ENCODE data around the gene DEPDC1.

DEPDC1 gene

GRCh38 chr1:68456202-68456601 is 40.7 kb downstream of the DEPDC1 start:
- Histone ChIP-seq H3K27me3 (ENCODE audit: insufficient read depth, low read length, poor library complexity, severe bottlenecking) (no peaks in the 10 kb centered on the region), H2AFZ (ENCODE audit: low read length) (no peak overlapping the region), H4K20me1 (ENCODE audit: insufficient read depth, low read length, poor library complexity, severe bottlenecking) (no peaks in the 10 kb centered on the region), H3K4me3 (ENCODE audit: low read length, poor library complexity, severe bottlenecking) (no peak overlapping the region), H3K9ac (ENCODE audit: low read depth, low read length, poor library complexity, severe bottlenecking) (no peak overlapping the region), H3K4me1 (ENCODE audit: insufficient read depth, low read length, poor library complexity, severe bottlenecking) (no peaks in the 10 kb centered on the region), H3F3A (ENCODE audit: low read depth) (no peaks in the 10 kb centered on the region), H3K4me2 (ENCODE audit: low read depth, low read length, poor library complexity, severe bottlenecking) (no peak overlapping the region), H3K36me3 (ENCODE audit: insufficient read depth, low read length) (no peaks in the 10 kb centered on the region), H3K9me2 (replicated peaks; ENCODE audit: low read depth, low read length) (no peaks in the 10 kb centered on the region), H3K9me3 (ENCODE audit: insufficient read depth, low read depth, low read length) (no peaks in the 10 kb centered on the region), H3K79me2 (ENCODE audit: insufficient read depth, low read length) (no peaks in the 10 kb centered on the region)
- TF ChIP-seq EZH2phosphoT487 (IDR thresholded peaks at IDR 0.05; ENCODE audit: borderline replicate concordance), result no peak
- no peak for TF ChIP-seq CTCF (conservative IDR thresholded peaks at IDR 0.05; ENCODE audit: low read length)

- Histone ChIP-seq H3K4me1 (ENCODE audit: insufficient read depth, low read length, poor library complexity, severe bottlenecking) (no peaks in the 10 kb centered on the region), H3F3A (ENCODE audit: low read depth) (no peaks in the 10 kb centered on the region), H4K20me1 (ENCODE audit: insufficient read depth, low read length, poor library complexity, severe bottlenecking) (no peaks in the 10 kb centered on the region), H3K36me3 (ENCODE audit: insufficient read depth, low read length) (no peaks in the 10 kb centered on the region), H3K79me2 (ENCODE audit: insufficient read depth, low read length) (no peaks in the 10 kb centered on the region), H3K4me3 (ENCODE audit: low read length, poor library complexity, severe bottlenecking) (no peak overlapping the region), H3K9me3 (ENCODE audit: insufficient read depth, low read depth, low read length) (no peaks in the 10 kb centered on the region), H3K9ac (ENCODE audit: low read depth, low read length, poor library complexity, severe bottlenecking) (no peak overlapping the region), H3K4me2 (ENCODE audit: low read depth, low read length, poor library complexity, severe bottlenecking) (no peak overlapping the region), H3K27me3 (ENCODE audit: insufficient read depth, low read length, poor library complexity, severe bottlenecking) (no peaks in the 10 kb centered on the region), H2AFZ (ENCODE audit: low read length) (no peak overlapping the region), H3K9me2 (replicated peaks; ENCODE audit: low read depth, low read length) (no peaks in the 10 kb centered on the region)
- TF ChIP-seq EZH2phosphoT487 (IDR thresholded peaks at IDR 0.05; ENCODE audit: borderline replicate concordance), result no peak
Observed at GRCh38 chr1:68454534-68454933, 42.3 kb downstream of the DEPDC1 start.

DNA sequence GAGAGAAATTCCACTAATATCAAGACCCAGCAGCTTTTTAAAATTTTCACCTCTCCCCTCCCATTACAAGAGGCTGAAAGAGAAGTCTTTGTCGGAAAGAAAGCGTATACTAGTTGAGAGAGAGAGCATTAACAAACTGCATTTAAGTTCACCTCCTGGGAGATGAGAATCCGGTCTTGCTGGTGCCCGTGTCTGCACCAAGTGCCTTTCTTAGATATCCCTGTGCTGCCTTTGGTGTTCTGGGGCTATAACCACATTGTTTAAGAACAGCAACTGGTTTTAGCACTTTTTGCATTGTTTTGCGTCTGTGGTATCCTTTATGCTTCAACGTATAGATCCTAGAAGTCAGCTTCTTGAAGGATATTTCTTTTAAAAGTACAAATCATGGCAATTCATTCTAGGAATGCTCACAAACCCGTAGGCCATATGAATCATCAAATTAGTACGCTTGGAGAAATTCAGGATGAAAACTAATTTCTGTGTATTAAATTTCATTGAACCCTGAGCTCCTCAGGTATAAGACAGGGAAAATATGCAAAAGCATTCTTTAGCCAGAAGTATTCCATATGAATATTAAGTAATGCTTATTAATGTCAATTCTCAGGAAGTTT is 43.7 kb downstream of the DEPDC1 start:
- H3K36me3 ChIP-seq (ENCODE audit: insufficient read depth, low read length), result no peaks in the 10 kb centered on the region
- TF ChIP-seq CTCF (conservative IDR thresholded peaks at IDR 0.05; ENCODE audit: low read length), result no peak
- no peak for TF ChIP-seq EZH2phosphoT487 (IDR thresholded peaks at IDR 0.05; ENCODE audit: borderline replicate concordance)
- no peaks in the 10 kb centered on the region for H3F3A ChIP-seq (ENCODE audit: low read depth)
- H3K9me2 ChIP-seq (replicated peaks; ENCODE audit: low read depth, low read length), result no peaks in the 10 kb centered on the region
- H3K27me3 ChIP-seq (ENCODE audit: insufficient read depth, low read length, poor library complexity, severe bottlenecking), result no peaks in the 10 kb centered on the region
- H4K20me1 ChIP-seq (ENCODE audit: insufficient read depth, low read length, poor library complexity, severe bottlenecking), result no peaks in the 10 kb centered on the region
- no peaks in the 10 kb centered on the region for H3K4me1 ChIP-seq (ENCODE audit: insufficient read depth, low read length, poor library complexity, severe bottlenecking)
- no peak overlapping the region for H3K9ac ChIP-seq (ENCODE audit: low read depth, low read length, poor library complexity, severe bottlenecking)
- no peaks in the 10 kb centered on the region for H3K79me2 ChIP-seq (ENCODE audit: insufficient read depth, low read length)
- H2AFZ ChIP-seq (ENCODE audit: low read length), result no peak overlapping the region
- H3K4me2 ChIP-seq (ENCODE audit: low read depth, low read length, poor library complexity, severe bottlenecking), result no peak overlapping the region
- H3K9me3 ChIP-seq (ENCODE audit: insufficient read depth, low read depth, low read length), result no peaks in the 10 kb centered on the region
- no peak overlapping the region for H3K4me3 ChIP-seq (ENCODE audit: low read length, poor library complexity, severe bottlenecking)

DNA sequence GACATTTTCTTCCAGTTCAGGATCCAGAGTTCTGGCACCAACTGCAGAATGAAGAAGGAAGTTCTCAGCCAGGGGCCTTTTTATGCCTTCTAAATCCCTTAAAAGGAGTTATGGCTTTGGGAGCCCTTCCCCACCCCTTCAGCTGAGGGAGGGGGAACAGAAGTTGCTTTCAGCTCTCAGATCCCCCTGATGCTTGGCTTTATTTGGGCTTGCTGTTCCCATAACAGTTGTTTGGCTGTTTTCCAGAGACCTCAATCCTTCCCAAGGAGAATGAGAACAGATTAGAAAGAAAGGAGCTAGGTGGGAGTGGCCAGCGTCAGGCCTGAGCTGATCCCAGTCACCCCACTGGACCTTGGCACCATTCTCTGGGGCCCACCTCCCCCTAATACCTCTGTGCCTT is 47.0 kb downstream of the DEPDC1 start, which contains the start of gene RPE65:
Gene RPE65, minus strand, starts transcription at position 54 of the 400 bp plus-strand sequence. Its CDS starts 49 bp downstream, at position 5.
- TF ChIP-seq CTCF (conservative IDR thresholded peaks at IDR 0.05; ENCODE audit: low read length) (no peak), EZH2phosphoT487 (IDR thresholded peaks at IDR 0.05; ENCODE audit: borderline replicate concordance) (no peak)
- no peak within 1 kb of the TSS for H3K9ac ChIP-seq (ENCODE audit: low read depth, low read length, poor library complexity, severe bottlenecking)
- no peaks in the 10 kb centered on the region for H3K36me3 ChIP-seq (ENCODE audit: insufficient read depth, low read length)
- no peaks in the 10 kb centered on the region for H3F3A ChIP-seq (ENCODE audit: low read depth)
- no peaks in the 10 kb centered on the region for H3K27me3 ChIP-seq (ENCODE audit: insufficient read depth, low read length, poor library complexity, severe bottlenecking)
- no peaks in the 10 kb centered on the region for H3K4me1 ChIP-seq (ENCODE audit: insufficient read depth, low read length, poor library complexity, severe bottlenecking)
- H3K4me2 ChIP-seq (ENCODE audit: low read depth, low read length, poor library complexity, severe bottlenecking), result no peak within 1 kb of the TSS
- no peaks in the 10 kb centered on the region for H3K9me2 ChIP-seq (replicated peaks; ENCODE audit: low read depth, low read length)
- H4K20me1 ChIP-seq (ENCODE audit: insufficient read depth, low read length, poor library complexity, severe bottlenecking), result no peaks in the 10 kb centered on the region
- H3K4me3 ChIP-seq (ENCODE audit: low read length, poor library complexity, severe bottlenecking), result no peak within 1 kb of the TSS
- no peak within 1 kb of the TSS for H2AFZ ChIP-seq (ENCODE audit: low read length)
- H3K9me3 ChIP-seq (ENCODE audit: insufficient read depth, low read depth, low read length), result no peaks in the 10 kb centered on the region
- no peaks in the 10 kb centered on the region for H3K79me2 ChIP-seq (ENCODE audit: insufficient read depth, low read length)

Measured in Loucy (cell line).